HG03045 (cell line): ENCODE results near the gene DHCR7.

ENCODE experiments used
- ATAC-seq: cut with Tn5 transposase; IDR thresholded peaks from one replicate; pipeline ENCODE4 v1.9.1; 2021; ENCODE audit warnings: mild to moderate bottlenecking, moderate library complexity; ENCODE audit not compliant: unreplicated experiment

The DHCR7 gene, protein sequence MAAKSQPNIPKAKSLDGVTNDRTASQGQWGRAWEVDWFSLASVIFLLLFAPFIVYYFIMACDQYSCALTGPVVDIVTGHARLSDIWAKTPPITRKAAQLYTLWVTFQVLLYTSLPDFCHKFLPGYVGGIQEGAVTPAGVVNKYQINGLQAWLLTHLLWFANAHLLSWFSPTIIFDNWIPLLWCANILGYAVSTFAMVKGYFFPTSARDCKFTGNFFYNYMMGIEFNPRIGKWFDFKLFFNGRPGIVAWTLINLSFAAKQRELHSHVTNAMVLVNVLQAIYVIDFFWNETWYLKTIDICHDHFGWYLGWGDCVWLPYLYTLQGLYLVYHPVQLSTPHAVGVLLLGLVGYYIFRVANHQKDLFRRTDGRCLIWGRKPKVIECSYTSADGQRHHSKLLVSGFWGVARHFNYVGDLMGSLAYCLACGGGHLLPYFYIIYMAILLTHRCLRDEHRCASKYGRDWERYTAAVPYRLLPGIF

DNA sequence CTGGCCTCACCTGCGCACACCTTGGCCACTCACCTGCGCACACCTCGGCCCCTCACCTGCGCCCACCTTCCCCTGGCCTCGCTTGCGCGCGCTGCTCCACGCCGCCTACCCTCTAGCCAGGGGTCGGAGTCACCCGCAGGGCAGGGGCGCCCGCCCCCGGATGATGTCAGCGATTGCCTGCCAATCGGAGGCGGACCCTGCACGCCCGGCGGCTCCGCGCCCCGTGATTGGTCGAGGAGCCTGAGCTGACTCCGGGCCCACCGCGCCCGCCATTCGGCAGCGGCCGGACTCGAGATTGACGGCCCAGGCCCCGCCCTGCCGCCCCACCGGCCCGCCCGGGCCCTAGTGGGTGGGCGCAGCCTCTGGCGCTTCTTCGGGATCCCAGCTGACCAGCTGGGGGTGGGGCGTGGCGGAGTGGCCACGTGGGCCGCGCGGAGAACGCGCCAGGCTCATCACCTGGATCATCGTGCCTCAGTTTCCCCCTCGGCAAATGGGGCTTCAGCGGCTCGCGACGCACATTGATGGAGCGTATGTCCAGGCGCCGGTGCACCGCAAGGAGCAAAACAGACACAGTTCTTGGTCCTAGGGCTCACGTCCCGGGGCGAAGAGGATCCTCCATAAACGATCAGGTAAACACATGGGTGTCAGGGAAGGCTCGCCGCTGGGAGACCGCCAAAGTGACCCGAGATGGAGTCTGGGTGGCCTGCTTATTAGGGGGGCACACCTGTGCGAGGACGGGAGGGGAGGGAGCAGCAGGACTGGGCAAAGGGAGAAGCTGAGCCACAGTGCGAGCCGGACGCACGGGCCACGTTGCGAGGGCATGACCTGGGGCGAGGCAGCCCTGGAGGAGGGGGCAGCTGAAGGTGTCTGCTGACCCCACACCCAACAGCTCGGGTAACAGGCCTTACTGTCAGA, at the start of gene DHCR7:
Gene DHCR7 (minus strand): TSS at position 137 of the 915 bp plus-strand sequence. CDS start 3,441 bp downstream, outside the sequence.
- ATAC-seq: peak; percentile 84

DNA sequence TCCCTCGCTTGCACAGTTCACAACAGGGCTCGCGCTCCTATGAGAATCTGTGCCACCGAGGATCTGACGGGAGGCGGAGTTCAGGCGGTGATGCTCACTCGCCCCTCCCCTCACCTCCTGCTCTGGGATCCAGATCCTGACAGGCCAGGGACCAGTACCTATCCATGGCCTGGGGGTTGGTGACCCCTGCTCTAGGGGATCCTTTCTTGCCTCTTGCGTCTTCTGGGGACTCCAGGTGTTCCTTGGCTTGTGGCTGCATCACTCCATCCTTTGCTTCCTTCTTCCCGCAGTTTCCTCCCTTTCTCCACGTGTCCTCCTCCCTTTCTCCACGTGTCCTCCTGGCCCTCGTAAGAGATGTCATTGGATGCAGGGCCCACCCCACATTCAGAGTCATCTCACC, 48.2 kb upstream of the DHCR7 start:
- ATAC-seq: no peak

DNA sequence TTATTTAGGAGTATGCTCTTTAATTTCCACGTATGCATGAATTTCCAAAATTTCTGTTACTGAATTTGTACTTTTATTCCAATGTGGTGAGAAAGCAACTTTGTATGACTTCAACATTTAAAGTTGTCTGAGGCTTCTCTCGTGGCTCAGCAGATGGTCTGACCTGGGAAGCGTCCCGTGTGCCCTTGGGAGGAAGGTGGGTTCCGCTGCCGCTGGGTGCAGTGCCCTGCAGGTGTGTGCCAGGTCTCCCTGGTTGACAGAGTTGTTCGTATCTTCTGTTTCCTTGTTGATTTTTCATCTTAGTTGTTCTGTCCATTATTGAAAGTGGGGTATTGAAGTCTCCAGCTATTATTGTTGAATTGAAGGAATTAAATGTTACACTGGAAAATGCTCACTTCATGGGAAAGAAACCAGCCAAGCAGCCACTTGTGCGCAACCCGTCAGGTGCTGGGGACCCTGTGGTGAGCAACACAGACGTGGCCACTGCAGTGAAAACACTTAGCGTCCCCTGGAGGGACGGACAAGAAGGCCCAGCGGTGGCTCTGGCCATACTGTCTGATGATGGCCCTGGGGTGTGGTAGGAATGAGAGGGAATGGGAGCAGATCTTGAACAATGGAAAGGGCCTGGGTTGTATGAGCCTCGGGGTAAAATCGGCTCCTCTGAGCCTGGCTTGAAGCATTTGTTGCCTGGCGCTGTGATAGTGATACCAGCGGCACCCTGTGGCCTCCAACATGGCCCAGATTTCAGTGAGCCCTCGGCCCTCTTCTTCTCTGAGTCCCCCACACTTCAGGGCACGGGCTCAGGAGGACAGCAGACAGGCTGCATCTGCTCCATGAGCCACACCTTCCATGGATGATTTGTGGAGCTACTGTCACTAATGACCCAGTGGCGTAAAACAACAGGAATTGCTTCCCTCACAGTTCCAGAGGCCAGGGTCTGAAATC, 47.4 kb upstream of the DHCR7 start:
- ATAC-seq: no peak

DNA sequence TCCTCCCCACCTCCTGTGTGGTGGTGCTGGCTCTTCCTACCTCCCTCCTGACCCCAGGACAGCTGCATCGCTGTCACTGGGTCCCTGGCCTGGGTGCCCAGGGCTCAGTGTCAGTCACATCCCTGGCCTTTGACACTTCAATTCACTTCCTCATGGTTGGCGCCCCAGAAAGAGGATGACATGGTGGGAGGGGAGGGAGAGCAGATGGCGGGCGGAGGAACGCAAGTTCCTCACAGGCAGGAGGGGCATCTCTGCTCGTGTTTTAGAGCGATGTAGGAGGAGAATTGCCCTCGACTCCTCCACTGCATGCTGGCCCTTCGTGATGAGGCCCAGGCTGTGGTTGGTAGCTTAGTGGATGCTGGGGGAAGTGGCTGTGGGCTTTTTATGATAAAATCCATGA, 43.7 kb upstream of the DHCR7 start:
- ATAC-seq: no peak

GRCh38 chr11:71491531-71491930, 43.3 kb upstream of the DHCR7 start:
- no peak for ATAC-seq

DNA sequence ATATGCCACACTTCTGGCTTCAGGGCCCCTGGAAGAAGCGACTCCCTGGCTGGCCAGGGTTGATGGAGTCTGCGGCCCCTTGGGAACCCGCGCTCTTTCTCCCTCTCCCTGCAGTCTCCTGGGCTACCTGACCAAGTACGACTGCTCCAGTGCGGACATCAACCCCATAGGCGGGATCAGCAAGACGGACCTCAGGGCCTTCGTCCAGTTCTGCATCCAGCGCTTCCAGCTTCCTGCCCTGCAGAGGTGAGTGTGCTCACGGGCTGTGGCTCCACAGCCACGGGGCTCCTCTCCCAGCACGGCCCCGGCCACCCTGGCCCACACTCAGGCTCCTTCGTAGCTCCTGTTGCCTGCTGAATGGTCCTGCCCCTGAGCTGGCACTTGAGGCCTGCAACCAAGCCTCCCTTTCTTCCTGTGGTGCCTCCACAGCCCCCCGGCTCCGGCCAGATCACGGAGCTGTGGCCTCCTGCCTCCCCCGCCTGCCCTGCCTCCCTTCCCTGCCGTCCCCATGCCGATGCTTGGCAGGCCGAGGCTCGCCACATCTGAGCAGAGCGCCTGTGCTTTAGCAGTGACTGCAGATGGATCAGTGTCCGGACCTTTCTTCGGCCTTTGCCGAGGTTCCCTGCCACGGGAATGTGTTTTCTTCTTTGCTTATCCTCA, 42.7 kb upstream of the DHCR7 start:
- ATAC-seq: no peak

DNA sequence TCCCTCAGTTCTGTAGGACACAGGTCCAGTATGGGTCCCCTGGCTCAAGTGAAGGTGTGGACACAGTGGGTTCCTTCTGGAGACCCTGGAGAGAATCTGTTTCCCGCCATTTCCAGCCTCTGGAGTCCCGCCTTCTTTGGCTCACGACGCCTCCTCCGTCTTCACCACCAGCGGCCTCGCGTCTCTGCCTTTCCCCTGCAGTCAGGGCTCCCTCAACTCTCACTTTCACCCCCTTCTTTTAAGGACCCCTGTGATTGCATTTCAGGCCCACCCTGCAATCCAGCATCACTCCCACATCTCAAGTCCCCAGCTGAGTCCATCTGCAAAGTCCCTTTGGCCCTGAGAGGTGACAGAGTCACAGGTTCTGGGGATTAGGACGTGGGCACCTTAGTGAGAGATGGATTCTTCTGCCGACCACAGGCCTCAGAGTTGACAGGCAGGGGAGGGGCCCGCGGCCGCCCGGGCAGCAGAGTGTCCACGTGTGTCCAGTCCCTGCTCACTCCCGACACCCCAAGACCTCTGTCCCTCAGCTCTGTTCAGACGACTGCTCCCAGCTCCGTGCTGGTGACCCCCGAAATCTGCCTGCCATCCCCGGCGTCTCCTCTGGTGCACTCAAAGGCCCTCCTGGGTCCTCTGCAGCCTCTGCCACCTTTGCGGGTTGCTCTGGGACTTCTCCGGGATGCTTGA, 42.0 kb upstream of the DHCR7 start:
- no peak for ATAC-seq

- ATAC-seq: peak; percentile 45
These were observed 41.3 kb upstream of the DHCR7 start for GRCh38 chr11:71489311-71490043.

- no peak for ATAC-seq
These were observed 40.6 kb upstream of the DHCR7 start for GRCh38 chr11:71488681-71489270.

DNA sequence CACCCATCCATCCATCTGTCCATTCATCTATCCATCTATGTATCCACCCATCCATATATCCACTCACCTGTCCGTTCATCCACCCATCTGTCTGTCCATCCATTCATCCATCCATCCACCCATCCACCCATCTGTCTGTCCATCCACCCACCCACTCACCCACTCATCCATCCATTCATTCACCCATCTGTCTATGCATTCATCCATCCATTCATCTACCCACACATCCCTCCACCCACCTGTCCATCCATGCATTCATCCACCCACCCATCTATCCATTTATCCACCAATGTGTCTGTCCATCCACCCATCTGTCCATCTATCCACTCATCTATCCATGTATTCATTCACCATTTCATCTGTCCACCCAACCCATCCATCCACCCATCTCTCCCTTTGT, 38.1 kb upstream of the DHCR7 start:
- no peak for ATAC-seq

- no peak for ATAC-seq
These were observed 37.3 kb upstream of the DHCR7 start for GRCh38 chr11:71485466-71485865.

- no peak for ATAC-seq
These were observed 36.8 kb upstream of the DHCR7 start for GRCh38 chr11:71485063-71485399.

DNA sequence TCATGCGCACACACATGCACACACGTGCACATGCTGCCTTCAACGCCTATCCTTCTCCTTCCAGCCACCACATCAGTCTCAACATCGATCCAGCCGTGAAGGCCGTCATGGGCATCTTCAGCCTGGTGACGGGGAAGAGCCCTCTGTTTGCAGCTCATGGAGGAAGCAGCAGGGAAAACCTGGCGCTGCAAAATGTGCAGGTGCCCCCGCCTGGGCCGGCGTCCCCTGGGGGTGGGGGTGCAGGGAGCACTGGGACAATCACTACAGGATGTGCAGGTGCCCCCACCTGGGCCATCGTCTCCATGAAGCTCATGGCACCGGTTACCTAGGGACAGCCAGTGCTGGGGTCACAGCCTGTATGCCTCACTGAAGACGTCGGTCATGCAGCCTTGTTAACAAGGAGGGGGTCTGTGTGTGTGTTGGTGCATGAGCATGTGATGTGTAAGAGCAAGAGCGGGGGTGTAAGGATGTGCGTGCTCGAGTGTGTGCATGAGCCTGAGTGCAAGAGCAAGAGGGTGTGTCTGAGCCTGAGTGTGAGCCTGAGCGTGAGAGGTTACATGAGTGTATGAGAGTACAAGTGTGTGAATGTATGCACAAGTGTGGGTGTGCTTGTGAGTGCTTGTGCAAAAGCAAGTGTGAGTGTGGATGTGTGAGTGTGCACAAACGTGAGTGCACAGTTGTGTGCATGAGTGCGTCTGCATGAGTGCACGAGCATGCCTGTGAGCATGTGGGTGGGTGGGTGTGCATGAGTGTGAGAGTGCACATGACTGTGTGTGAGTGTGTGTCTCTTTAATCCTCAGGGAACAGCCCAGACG, 36.3 kb upstream of the DHCR7 start:
- ATAC-seq: no peak

DNA sequence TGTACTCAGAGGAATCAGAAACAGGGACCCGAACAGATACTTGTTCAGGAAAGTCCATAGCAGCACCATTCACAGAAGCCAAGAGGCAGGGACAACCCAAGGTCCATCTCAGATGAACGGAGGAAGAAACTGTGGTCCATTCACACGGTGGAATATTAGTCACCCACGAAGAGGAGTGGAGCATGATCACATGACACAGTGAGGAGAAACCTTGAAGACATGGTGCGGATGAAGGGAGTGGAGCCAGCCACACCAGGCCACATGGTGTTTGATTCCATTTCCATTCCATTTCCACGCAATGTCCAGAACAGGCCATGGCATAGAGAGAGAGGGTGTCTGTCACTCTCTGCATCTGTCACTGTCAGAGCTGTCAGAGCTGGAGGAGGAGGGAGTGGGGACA, 35.5 kb upstream of the DHCR7 start:
- no peak for ATAC-seq

GRCh38 chr11:71482746-71483364, 34.7 kb upstream of the DHCR7 start:
- no peak for ATAC-seq

- ATAC-seq: no peak
These were observed 34.0 kb upstream of the DHCR7 start for GRCh38 chr11:71482216-71482615.
